CD4-positive, alpha-beta T cell (primary cell): Measurements from ENCODE around the gene LHX4. TPM values are rescaled to one million over a fixed set of nuclear protein-coding genes. Genes with fewer than 3 reads are reported as not detected.

ENCODE experiments used
- ATAC-seq: fragments of 200-7000 bp; cut with Tn5 transposase; one replicate; pipeline ENCODE4 v1.10.0; 2022; ENCODE audit warnings: mild to moderate bottlenecking; ENCODE audit not compliant: poor library complexity
- CTCF ChIA-PET: fragments of 350-600 bp; sonication (Branson Sonifier 250); formaldehyde crosslinking; loops from one replicate; lab custom pipeline; 2021; ENCODE audit warnings: antibody characterized with exemption, inconsistent platforms; lab: Charles Lee
- POLR2A ChIA-PET: fragments of 350-600 bp; sonication (Branson Sonifier 250); formaldehyde crosslinking; loops from one replicate; lab custom pipeline; 2021; ENCODE audit warnings: antibody characterized with exemption, inconsistent platforms; lab: Charles Lee
- DNase-seq, 14 experiments: peaks; one replicate each; pipeline ENCODE4 v3.0.0-alpha.2; 2013 to 2020; ENCODE audit warnings: mixed read lengths in 2 of 14
- H3K27ac ChIP-seq, 2 donors: one replicate each; pipeline versions ENCODE4 v1.5.1 to v1.7.0; 2013; ENCODE audit warnings: low read length in 2 of 2, low read depth in 1 of 2, mild to moderate bottlenecking in 1 of 2
- H3K27me3 ChIP-seq, 2 experiments: 1 replicate in 1 of 2; 2 replicates in 1 of 2; pipeline versions ENCODE4 v1.6.1 to v1.7.0; 2013; ENCODE audit warnings: low read length in 2 of 2, control low read depth in 1 of 2, mild to moderate bottlenecking in 1 of 2, moderate library complexity in 1 of 2; ENCODE audit not compliant: insufficient read depth in 2 of 2, control insufficient read depth in 1 of 2
- H3K36me3 ChIP-seq: one replicate; pipeline ENCODE4 v1.6.1; 2013; ENCODE audit warnings: low read length, control low read depth; ENCODE audit not compliant: insufficient read depth
- H3K4me1 ChIP-seq: one replicate; pipeline ENCODE4 v1.6.1; 2013; ENCODE audit warnings: low read length, control low read depth; ENCODE audit not compliant: insufficient read depth
- H3K4me3 ChIP-seq: one replicate; pipeline ENCODE4 v1.5.1; 2013; ENCODE audit warnings: mild to moderate bottlenecking, low read length, moderate library complexity
- H3K9me3 ChIP-seq, 2 experiments: 1 replicate in 1 of 2; 2 replicates in 1 of 2; pipeline versions ENCODE4 v1.6.1 to v1.7.0; 2013; ENCODE audit warnings: low read length in 2 of 2, mild to moderate bottlenecking in 2 of 2, control low read depth in 1 of 2, moderate library complexity in 1 of 2; ENCODE audit not compliant: control insufficient read depth in 1 of 2, insufficient read depth in 1 of 2
- H3K27ac Mint-ChIP-seq: one replicate; pipeline ENCODE4 v1.8.0; 2020; ENCODE audit warnings: mixed read lengths
- H3K27me3 Mint-ChIP-seq: one replicate; pipeline ENCODE4 v1.8.0; 2021; ENCODE audit warnings: mixed read lengths
- H3K36me3 Mint-ChIP-seq: one replicate; pipeline ENCODE4 v1.8.0; 2021; ENCODE audit warnings: low read depth, mixed read lengths
- H3K4me1 Mint-ChIP-seq: one replicate; pipeline ENCODE4 v1.8.0; 2021; ENCODE audit warnings: low read depth, mixed read lengths
- H3K4me3 Mint-ChIP-seq: one replicate; pipeline ENCODE4 v1.8.0; 2020; ENCODE audit warnings: mild to moderate bottlenecking, mixed read lengths
- H3K9me3 Mint-ChIP-seq: one replicate; pipeline ENCODE4 v1.8.0; 2020; ENCODE audit warnings: mixed read lengths
- CTCF ChIP-seq: fragments of 200-600 bp; IDR thresholded peaks from one replicate; pipeline ENCODE4 v1.8.0; 2022; ENCODE audit warnings: antibody characterized with exemption, mild to moderate bottlenecking
- intact Hi-C, 2 experiments: fragments of 100-400 bp; cut with DNase I in 1 of 2; cut with micrococcal nuclease in 1 of 2; formaldehyde crosslinking; loops; one replicate each; pipeline versions ENCODE4 v1.15.1 to v1.9.0; 2023 to 2025; cut with DNase I, micrococcal nuclease
- total RNA-seq, 174 experiments: library from RNA in 2 of 174; stranded (reverse) in 2 of 174; gene quantifications; one replicate each; pipeline ENCODE4 v1.2.3 and lab custom pipeline; 2021 to 2026

Gene LHX4
- total RNA-seq, 2 experiments from 2014 or later, result 0.03 TPM; not detected in 1

GRCh38 chr1:180274221-180274620, 44.2 kb downstream of the LHX4 start:
- no peaks in the 10 kb centered on the region for H3K9me3 ChIP-seq
- Mint-ChIP-seq H3K4me3 (no peak overlapping the region), H3K4me1 (no peaks in the 10 kb centered on the region), H3K27me3 (no peaks in the 10 kb centered on the region), H3K9me3 (no peaks in the 10 kb centered on the region), H3K27ac (no peak overlapping the region), H3K36me3 (peaks cover 32% of the 10 kb centered on the region)
- ATAC-seq (no peak), DNase-seq (no peak)
- no peak for TF ChIP-seq CTCF
- CTCF ChIA-PET, result no interaction called here
- H3K4me1 ChIP-seq, result no peaks in the 10 kb centered on the region
- intact Hi-C loops, result no loop called here
- no peak overlapping the region for H3K27ac ChIP-seq
- no peak overlapping the region for H3K4me3 ChIP-seq
- H3K36me3 ChIP-seq, result peaks cover 4% of the 10 kb centered on the region
- H3K27me3 ChIP-seq, result no peaks in the 10 kb centered on the region
- POLR2A ChIA-PET, result no interaction called here

- Histone ChIP-seq H3K27ac (no peak overlapping the region), H3K4me3 (no peak overlapping the region), H3K9me3 (no peaks in the 10 kb centered on the region), H3K4me1 (no peaks in the 10 kb centered on the region), H3K27me3 (no peaks in the 10 kb centered on the region), H3K36me3 (peaks cover 6% of the 10 kb centered on the region)
- no peak overlapping the region for H3K27ac Mint-ChIP-seq
- H3K4me1 Mint-ChIP-seq, result no peaks in the 10 kb centered on the region
- H3K9me3 Mint-ChIP-seq, result no peaks in the 10 kb centered on the region
- ATAC-seq (no peak), DNase-seq (no peak)
- H3K36me3 Mint-ChIP-seq, result peaks cover 39% of the 10 kb centered on the region
- ChIA-PET CTCF (no interaction called here), POLR2A (no interaction called here)
- H3K4me3 Mint-ChIP-seq, result no peak overlapping the region
- H3K27me3 Mint-ChIP-seq, result no peaks in the 10 kb centered on the region
- TF ChIP-seq CTCF, result no peak
- intact Hi-C loops, result no loop called here
These were observed 45.7 kb downstream of the LHX4 start for GRCh38 chr1:180275726-180276125.

GRCh38 chr1:180277476-180278193, 47.6 kb downstream of the LHX4 start:
- H3K4me3 Mint-ChIP-seq, result no peak overlapping the region
- DNase-seq, result no peak
- H3K27me3 Mint-ChIP-seq, result no peaks in the 10 kb centered on the region
- TF ChIP-seq CTCF, result no peak
- Histone ChIP-seq H3K4me1 (no peaks in the 10 kb centered on the region), H3K27ac (no peak overlapping the region), H3K9me3 (no peaks in the 10 kb centered on the region), H3K4me3 (no peak overlapping the region), H3K36me3 (peaks cover 6% of the 10 kb centered on the region), H3K27me3 (no peaks in the 10 kb centered on the region)
- peaks cover 59% of the 10 kb centered on the region for H3K36me3 Mint-ChIP-seq
- ATAC-seq, result no peak
- CTCF ChIA-PET, result no interaction called here
- H3K27ac Mint-ChIP-seq, result no peak overlapping the region
- intact Hi-C loops, result no loop called here
- POLR2A ChIA-PET, result no interaction called here
- H3K4me1 Mint-ChIP-seq, result no peaks in the 10 kb centered on the region
- H3K9me3 Mint-ChIP-seq, result no peaks in the 10 kb centered on the region
